Activated gamma-delta T cell treated with anti-CD3 and anti-CD28 coated beads, Interleukin-2, amount 50 U/mL, for 16 hours (primary cell): ENCODE measurements around the gene HIC2.
"Not testable (repeated sequence)": the region's sequence is repeated elsewhere in the genome, so short reads cannot be mapped to it uniquely, and the experiment has no call there.

ENCODE experiments used
- DNase-seq: peaks from one replicate; pipeline ENCODE4 v3.0.0-alpha.2; 2020; ENCODE audit warnings: low read depth

The HIC2 gene

GRCh38 chr22:21434378-21435233 lies 17.4 kb downstream of the HIC2 start:
- DNase-seq = not testable (repeated sequence)

DNA sequence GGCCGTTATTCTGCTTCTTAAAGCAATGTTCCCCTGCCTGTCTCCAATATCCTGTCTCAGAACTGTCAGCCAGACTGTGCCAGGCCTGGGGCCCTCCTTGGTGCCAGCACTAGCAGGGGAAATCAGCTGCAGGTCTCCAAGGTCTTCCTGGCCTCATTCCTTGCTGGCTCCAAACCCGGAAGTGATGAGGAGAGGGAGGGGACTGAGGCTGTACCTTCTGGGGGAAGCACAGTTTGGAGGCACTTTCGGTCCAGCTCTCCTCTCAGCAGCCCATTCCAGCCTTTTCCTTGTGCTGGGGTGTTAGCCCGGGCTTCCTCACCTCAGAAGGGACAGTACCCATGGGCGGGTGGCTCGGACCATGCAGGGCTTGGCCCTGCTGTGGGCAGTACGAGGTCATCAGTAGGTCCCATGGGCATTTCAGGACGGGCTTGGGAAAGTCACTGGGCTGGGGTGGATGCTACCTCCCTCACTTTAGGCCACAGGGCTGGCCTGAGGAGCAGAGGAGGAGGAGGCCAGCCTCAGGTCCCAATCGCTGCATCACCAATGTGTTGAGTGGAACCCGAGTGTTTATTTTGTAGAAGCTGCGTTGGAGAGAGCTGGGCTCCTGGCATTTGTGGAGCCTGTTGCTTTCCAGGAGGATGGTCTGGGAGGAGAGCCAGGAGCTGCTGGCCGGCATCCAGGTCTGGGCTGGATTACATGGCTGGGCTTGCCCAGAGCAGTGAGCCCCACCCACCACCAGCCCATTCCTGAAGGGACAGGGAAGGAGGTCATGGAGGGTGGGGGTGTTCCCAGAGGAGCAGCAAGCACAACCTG lies 19.0 kb downstream of the HIC2 start:
- not testable (repeated sequence) for DNase-seq

GRCh38 chr22:21438013-21438412 lies 20.8 kb downstream of the HIC2 start:
- DNase-seq = not testable (repeated sequence)

DNA sequence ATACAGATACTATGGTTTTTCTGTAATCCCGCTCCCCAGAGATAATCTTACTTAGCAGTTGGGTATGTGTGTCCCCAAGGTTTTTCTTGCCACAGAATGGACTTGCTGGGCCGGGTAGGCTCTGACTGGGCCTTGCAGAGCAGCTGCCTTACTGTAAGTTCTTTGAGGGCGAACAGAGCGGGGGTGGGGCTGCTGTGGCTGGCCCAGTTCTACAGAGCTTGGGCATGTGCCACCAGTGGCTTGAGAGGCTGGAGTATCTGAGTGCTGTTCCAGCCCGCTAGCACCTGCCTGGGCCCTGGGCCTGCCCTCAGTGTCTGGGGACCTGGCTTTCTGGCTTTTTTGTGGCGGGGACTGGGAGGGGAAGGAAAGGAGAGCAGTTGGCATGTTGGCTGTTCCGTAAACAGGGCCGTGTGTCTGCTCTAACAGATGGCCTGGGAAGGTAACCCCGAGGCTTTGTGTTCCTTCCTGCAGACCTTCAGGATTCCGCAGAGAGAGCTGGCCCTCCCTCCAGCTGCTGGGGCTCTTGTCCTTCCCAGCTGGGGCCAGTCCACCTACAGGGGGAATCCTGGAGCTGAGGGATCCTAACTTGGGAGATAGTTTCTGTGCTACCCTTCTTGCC lies 23.0 kb downstream of the HIC2 start:
- not testable (repeated sequence) for DNase-seq

DNA sequence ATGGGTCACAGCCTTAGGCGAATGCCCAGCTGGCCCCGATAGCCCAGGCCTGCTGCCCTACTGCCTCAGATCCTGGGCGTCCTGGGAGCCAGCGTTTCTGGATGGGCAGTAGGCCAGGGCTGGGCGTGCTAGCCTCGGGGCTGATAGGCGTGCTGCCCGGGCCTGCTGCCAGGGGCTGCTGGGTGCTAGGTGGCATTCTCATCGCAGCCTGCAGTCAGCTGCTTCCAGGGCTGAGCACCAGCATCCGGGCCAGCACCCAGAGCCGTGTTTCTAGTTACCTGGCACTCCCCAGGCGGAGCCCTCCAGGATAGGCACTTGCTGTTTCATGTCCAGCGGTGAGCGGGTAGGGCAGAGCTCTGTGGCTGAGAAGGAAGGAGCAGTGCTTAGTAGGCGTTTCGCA lies 23.5 kb downstream of the HIC2 start:
- not testable (repeated sequence) for DNase-seq

DNA sequence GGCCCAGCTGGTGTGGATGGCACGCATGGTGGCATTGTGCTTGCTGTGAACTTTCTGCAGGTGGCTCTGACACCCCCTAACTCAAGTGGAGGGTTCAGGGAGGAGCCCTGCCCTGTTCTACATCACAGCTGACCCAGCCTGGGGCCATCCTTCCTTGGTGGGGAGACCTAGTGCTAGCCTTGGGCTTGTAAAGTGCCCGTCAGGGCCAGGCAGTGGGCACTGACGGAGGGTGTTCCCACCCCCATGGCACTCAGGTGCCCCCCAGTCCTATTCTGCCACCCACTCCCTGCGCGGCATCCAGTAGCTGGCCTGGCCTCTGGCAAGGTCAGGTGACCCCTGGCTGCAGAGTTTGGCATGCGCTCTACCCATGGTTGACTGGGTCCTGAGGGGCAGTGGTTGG lies 24.0 kb downstream of the HIC2 start:
- DNase-seq = not testable (repeated sequence)

- DNase-seq = not testable (repeated sequence)
Observed at GRCh38 chr22:21442123-21442522, 25.0 kb downstream of the HIC2 start.

DNA sequence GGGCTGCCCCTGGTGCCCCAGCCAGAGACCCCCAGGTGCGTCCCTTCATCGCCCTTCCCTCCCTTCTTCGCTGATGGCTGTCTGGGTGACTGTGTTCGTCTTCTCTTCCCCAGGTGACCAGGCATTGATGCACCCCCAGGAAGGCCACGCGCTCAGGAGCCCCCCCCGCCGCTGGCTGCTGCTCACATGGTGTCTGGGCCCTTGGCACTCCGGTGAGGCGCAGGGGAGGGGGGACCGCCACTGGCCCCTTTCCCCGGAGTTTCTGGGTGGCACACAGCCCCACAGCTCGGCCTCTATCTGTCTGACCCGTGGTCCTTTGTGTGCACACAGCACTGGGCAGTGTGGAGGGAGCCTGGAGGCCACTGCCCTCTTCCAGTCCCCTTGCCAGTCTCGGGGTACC lies 25.5 kb downstream of the HIC2 start:
- not testable (repeated sequence) for DNase-seq

GRCh38 chr22:21443057-21443734 lies 26.0 kb downstream of the HIC2 start:
- no peak for DNase-seq

GRCh38 chr22:21443735-21444421 lies 26.7 kb downstream of the HIC2 start:
- DNase-seq = no peak

DNA sequence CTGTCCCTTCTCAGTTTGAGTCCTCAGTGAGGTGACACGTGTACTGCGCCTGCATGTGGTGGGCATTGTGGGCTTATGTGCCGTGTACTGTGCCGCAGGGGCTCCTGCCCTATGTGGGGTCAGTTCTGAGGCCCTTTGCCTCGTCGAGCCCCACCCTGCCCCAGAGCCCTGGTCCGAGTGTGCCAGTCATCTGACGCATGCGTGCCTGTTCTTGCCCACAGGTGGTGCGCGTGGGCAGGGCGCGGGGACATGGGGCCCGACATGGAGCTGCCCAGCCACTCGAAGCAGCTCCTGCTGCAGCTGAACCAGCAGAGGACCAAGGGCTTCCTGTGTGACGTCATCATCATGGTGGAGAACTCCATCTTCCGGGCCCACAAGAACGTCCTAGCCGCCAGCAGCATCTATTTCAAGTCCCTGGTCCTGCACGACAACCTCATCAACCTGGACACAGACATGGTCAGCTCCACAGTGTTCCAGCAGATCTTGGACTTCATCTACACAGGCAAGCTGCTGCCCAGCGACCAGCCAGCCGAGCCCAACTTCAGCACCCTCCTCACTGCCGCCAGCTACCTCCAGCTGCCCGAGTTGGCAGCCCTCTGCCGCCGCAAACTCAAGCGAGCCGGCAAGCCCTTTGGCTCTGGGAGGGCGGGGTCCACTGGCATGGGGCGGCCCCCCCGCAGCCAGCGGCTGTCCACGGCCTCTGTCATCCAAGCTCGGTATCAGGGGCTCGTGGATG lies 27.7 kb downstream of the HIC2 start:
- no peak for DNase-seq

DNA sequence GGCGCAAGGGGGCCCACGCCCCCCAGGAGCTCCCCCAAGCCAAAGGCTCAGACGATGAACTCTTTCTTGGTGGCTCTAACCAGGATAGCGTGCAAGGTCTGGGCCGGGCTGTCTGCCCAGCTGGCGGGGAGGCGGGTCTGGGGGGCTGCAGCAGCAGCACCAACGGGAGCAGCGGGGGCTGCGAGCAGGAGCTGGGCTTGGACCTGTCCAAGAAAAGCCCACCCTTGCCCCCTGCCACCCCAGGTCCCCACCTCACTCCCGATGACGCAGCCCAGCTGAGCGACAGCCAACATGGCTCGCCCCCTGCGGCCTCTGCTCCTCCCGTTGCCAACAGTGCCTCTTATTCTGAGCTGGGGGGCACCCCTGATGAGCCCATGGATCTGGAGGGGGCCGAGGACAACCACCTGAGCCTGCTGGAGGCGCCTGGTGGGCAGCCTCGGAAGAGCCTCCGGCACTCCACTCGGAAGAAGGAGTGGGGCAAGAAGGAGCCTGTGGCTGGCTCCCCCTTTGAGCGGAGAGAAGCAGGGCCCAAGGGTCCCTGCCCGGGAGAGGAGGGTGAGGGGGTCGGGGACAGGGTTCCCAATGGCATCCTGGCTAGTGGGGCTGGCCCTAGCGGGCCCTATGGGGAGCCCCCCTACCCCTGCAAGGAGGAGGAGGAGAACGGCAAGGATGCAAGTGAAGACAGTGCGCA lies 28.4 kb downstream of the HIC2 start:
- DNase-seq = no peak

DNA sequence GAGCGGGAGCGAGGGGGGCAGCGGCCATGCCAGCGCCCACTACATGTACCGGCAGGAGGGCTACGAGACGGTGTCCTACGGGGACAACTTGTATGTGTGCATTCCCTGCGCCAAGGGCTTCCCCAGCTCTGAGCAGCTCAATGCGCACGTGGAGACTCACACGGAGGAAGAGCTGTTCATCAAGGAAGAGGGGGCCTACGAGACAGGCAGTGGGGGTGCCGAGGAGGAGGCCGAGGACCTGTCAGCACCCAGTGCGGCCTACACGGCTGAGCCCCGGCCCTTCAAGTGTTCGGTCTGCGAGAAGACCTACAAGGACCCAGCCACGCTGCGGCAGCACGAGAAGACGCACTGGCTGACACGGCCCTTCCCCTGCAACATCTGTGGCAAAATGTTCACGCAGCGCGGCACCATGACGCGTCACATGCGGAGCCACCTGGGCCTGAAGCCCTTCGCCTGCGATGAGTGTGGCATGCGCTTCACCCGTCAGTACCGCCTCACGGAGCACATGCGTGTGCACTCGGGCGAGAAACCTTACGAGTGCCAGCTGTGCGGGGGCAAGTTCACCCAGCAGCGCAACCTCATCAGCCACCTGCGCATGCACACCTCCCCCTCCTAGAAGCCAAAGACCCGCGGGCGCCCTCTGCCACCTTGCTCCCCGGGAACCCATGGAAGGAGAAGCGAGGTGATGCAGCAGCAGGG lies 29.1 kb downstream of the HIC2 start:
- DNase-seq = no peak

DNA sequence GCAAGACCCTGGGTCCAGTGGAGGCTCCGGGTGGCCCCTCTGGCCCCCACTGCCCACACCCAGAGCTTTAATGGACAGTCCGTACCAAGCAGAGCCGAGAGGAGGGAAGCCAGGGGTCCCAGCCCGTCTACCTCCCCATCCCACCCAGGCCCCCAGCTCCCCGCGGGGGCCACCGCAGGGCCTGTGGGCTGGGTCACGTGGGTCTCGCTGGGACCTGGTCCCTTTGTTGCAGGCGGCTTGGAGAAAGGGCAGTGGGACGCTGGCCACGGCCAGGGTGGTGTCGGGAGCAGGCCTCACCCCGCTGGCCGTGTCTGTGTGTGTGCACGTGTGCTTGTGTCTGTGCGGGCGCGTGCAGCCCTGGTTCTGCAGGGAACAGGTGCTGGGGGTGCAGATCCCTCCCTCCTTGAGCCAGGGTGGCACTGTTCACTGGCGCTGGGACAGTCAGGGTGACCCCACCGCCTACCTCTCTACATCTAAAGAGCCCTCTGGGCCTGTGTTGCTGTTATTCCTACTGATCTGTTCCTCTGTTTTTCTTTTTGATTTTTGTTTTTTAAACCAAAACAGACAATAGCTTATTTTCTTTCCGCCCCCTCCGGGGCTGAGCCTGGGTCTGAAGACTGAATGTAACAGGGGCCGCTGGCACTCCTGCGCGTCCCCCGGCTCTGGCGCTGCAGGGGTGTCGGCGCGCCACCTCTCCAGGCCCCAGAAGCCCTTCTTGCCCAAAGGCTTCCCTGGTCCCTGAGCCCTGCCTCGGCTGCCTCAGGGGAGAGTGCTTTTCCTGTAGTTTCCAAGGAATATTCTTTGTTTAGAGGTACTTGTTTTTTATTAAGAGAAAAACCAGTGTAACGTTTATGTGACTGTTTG lies 29.9 kb downstream of the HIC2 start:
- no peak for DNase-seq

GRCh38 chr22:21447694-21448402 lies 30.7 kb downstream of the HIC2 start:
- no peak for DNase-seq

DNA sequence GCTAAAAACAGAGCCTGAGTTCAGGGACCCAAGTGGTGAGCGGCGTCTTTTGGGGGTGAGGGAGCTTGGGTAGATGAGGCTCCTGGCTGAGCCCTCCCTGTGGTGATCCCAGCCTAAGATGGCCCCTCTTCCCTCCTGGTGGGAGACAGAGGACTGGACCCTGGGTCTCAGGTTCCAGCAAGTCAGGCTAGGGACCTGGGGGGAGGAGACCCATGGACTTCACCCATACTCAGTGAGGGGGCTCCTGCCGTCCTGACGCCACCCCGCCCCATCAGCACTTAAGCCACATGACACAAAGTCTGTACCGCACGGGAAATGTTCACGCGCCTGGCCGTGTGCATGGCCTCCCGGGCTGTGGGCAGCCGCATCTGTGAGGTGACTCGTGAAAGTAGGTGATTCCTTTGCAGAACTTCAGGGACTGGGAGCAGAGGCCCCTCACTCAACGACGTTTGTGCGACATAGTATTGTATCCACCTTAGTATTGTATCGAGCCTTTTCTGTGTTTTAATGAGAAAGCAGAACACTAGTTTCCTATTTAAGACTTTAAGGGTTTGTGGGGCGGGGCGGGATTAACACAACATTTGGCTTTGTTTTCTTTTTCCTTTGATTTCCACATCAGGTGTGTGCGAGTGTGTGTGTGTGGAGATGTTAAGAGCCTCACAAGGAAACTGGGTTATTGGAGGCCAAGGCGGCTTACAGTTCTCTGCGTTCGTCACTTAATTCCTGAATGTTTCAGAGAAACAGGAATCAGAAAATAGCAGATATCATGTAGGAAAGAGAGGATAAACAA lies 31.7 kb downstream of the HIC2 start:
- DNase-seq = no peak
